Stomach (tissue), 9 donors: ENCODE results near the gene THSD7A. TPM values are rescaled to one million over a fixed set of nuclear protein-coding genes. Genes with fewer than 3 reads are reported as not detected.

Source experiments
- DNase-seq, 2 donors: peaks; one replicate each; pipeline versions ENCODE4 v3.0.0 to v3.0.0-alpha.2; 2013 to 2019
- H3K27ac ChIP-seq, 5 donors: fragments of 200-600 bp in 4 of 5; sonication (generic) in 4 of 5; one replicate each; pipeline ENCODE4 v1.5.1; 2013 to 2019; ENCODE audit warnings: mild to moderate bottlenecking in 1 of 5, moderate library complexity in 1 of 5
- H3K27me3 ChIP-seq, 3 donors: fragments of 200-600 bp; sonication (generic); one replicate each; pipeline ENCODE4 v1.5.1; 2017 to 2019; ENCODE audit warnings: mixed run types in 1 of 3
- H3K36me3 ChIP-seq, 4 donors: fragments of 200-600 bp; sonication (generic); 1 replicate in 3 of 4; 2 replicates in 1 of 4; pipeline ENCODE4 v1.5.1; 2016 to 2019
- H3K4me1 ChIP-seq, 4 donors: fragments of 200-600 bp; sonication (generic); one replicate each; pipeline ENCODE4 v1.5.1; 2016 to 2019
- H3K4me3 ChIP-seq, 4 donors: fragments of 200-600 bp; sonication (generic) in 3 of 4; one replicate each; pipeline ENCODE4 v1.5.1; 2016 to 2019; ENCODE audit warnings: mild to moderate bottlenecking in 1 of 4
- H3K9me3 ChIP-seq, 4 donors: fragments of 200-600 bp; sonication (generic); one replicate each; pipeline ENCODE4 v1.5.1; 2016 to 2019
- EP300 ChIP-seq: sonication (generic); formaldehyde crosslinking; IDR thresholded peaks from one replicate; pipeline ENCODE4 v1.6.1; 2017; ENCODE audit warnings: antibody characterized with exemption
- POLR2A ChIP-seq, 4 donors: fragments of 450-650 bp; IDR thresholded peaks; one replicate each; pipeline ENCODE4 v1.6.1; 2016; ENCODE audit warnings: antibody characterized with exemption in 4 of 4, control low read depth in 2 of 4, mild to moderate bottlenecking in 1 of 4, moderate library complexity in 1 of 4
- POLR2AphosphoS5 ChIP-seq, 3 donors: sonication (generic); formaldehyde crosslinking; IDR thresholded peaks; one replicate each; pipeline ENCODE4 v1.6.1; 2016; ENCODE audit warnings: antibody characterized with exemption in 3 of 3
- WGBS, 5 donors: extraction: QIAGEN DNeasy Blood & Tissue Kit in 3 of 5; methylation state at CpG; one replicate each; pipeline versions ENCODE4 v1.1.5 to v1.1.7; 2013 to 2018; 5-methylcytosine and 5-hydroxymethylcytosine counted together
- intact Hi-C: fragments of 100-400 bp; cut with DNase I; formaldehyde crosslinking; loops from one replicate; pipeline ENCODE4 v1.15.1; 2023; ENCODE audit warnings: low total_unique reads
- polyA plus RNA-seq, 3 donors: library from polyadenylated mRNA; stranded (reverse); fragments of 200-250 nt; gene quantifications; one replicate each; pipeline ENCODE4 v1.2.3, GENCODE V29; 2013
- total RNA-seq, 5 donors: library from RNA; depleted of rRNA; stranded (reverse); fragments of >200 nt; gene quantifications; one replicate each; pipeline versions ENCODE4 v1.1.0 to v1.2.3, GENCODE V29; 2014 to 2016
- TF ChIP-seq, protein P1 (sequence below), 7 experiments: fragments of 450-650 bp in 4 of 7; fragments of 200-600 bp in 3 of 7; sonication (generic) in 3 of 7; IDR thresholded peaks; one replicate each; pipeline ENCODE4 v1.5.1; 2016 to 2019; ENCODE audit warnings: antibody characterized with exemption in 7 of 7, control low read depth in 2 of 7, mild to moderate bottlenecking in 1 of 7
- donor health status: healthy with polysubstance abuse.
- donor health status: Bipolar disorder and iron deficiency.
- donor health status: healthy.

Gene THSD7A
- total and polyA plus RNA-seq, 8 donors: 0.06 to 13.2 (median 0.46) TPM; not detected in 1

GRCh38 chr7:11835260-11835659 is 3.3 kb upstream of the THSD7A start:
- no peaks in the 10 kb centered on the region for H3K36me3 ChIP-seq
- TF ChIP-seq POLR2A (IDR thresholded peaks at IDR 0.05) (no peak), EP300 (no peak), POLR2AphosphoS5 (IDR thresholded peaks at IDR 0.05) (no peak)
- TF ChIP-seq, protein P1, sequence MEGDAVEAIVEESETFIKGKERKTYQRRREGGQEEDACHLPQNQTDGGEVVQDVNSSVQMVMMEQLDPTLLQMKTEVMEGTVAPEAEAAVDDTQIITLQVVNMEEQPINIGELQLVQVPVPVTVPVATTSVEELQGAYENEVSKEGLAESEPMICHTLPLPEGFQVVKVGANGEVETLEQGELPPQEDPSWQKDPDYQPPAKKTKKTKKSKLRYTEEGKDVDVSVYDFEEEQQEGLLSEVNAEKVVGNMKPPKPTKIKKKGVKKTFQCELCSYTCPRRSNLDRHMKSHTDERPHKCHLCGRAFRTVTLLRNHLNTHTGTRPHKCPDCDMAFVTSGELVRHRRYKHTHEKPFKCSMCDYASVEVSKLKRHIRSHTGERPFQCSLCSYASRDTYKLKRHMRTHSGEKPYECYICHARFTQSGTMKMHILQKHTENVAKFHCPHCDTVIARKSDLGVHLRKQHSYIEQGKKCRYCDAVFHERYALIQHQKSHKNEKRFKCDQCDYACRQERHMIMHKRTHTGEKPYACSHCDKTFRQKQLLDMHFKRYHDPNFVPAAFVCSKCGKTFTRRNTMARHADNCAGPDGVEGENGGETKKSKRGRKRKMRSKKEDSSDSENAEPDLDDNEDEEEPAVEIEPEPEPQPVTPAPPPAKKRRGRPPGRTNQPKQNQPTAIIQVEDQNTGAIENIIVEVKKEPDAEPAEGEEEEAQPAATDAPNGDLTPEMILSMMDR (IDR thresholded peaks at IDR 0.05): no peak
- peaks cover 4 to 15% (median 9%) of the 10 kb centered on the region in 4 donors for H3K4me1 ChIP-seq
- intact Hi-C loops: no loop called here
- H3K27me3 ChIP-seq: peaks cover 0 to 8% (median 8%) of the 10 kb centered on the region in 3 donors
- no peak overlapping the region for H3K4me3 ChIP-seq
- H3K27ac ChIP-seq: no peak overlapping the region
- H3K9me3 ChIP-seq: no peaks in the 10 kb centered on the region
- DNase-seq: peak in 1 of 2 donors; percentile 24

DNA sequence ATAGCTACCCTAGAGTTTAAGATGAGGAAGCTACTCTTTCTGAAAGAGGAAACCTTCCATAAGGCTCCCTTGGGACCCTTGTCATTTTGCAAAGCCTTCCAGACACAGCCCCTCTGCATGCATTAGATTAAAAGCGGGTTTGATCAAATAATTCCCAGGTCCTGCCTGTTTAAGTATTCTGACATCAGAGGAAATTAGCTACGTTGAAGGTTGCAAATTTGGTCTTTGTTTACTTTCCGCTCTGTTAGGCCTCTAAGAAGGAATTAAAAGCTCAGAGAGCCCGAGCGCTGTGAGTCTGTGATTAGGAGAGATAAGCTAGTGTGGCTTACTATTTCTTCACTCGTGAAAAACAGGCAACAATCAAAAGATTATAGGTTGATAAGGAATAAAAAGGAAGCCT is 1.4 kb upstream of the THSD7A start:
- H3K4me3 ChIP-seq: no peak overlapping the region
- WGBS, 5 donors: 20 to 41% (median 26%) methylated on average over 6 of the region's 6 CpGs
- TF ChIP-seq, protein P1 (IDR thresholded peaks at IDR 0.05): no peak
- TF ChIP-seq EP300 (no peak), POLR2AphosphoS5 (IDR thresholded peaks at IDR 0.05) (no peak), POLR2A (IDR thresholded peaks at IDR 0.05) (no peak)
- H3K9me3 ChIP-seq: no peaks in the 10 kb centered on the region
- peaks cover 4 to 15% (median 10%) of the 10 kb centered on the region in 4 donors for H3K4me1 ChIP-seq
- H3K36me3 ChIP-seq: no peaks in the 10 kb centered on the region
- peaks cover 0 to 8% (median 8%) of the 10 kb centered on the region in 3 donors for H3K27me3 ChIP-seq
- intact Hi-C loops: no loop called here
- H3K27ac ChIP-seq: no peak overlapping the region
- DNase-seq: peak in 1 of 2 donors; percentile 31

DNA sequence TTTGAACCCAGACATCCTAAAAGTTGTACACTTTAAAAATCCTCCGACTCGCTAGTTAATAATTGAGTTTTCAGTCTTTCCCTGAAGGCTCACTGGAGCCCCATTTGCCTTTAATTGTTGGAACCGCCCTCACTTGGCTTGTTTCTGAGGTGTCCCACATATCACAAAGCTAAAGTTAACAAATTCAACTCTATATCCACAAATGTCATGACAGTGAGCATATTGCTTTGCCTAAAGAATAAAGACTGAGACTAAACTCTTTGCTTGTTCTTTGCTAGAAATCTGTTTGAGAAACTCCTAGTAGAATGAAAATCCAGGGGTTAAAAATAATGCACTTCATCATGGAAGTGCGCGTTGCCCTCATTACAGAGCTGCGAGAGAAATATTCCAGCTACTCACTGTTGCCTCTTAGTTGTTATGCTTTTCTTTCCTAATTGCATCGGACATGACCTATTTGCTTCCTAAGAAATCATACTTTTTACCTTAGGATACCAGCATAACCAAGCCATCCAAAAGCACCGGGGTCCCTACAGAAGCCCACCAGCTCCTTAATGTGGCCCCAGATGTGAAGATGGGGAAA is 752 bp downstream of the THSD7A start:
- peaks cover 0 to 8% (median 8%) of the 10 kb centered on the region in 3 donors for H3K27me3 ChIP-seq
- DNase-seq: peak in 1 of 2 donors; percentile 56
- peak overlapping the region; percentile 55 to 71 (median 58) for H3K4me3 ChIP-seq
- peak overlapping the region in 4 of 5 donors; percentile 52 to 75 (median 66) for H3K27ac ChIP-seq
- TF ChIP-seq POLR2AphosphoS5 (IDR thresholded peaks at IDR 0.05) (no peak), EP300 (no peak), POLR2A (IDR thresholded peaks at IDR 0.05) (no peak)
- TF ChIP-seq, protein P1 (IDR thresholded peaks at IDR 0.05): no peak
- WGBS, 5 donors: 0 to 3% (median 0%) methylated on average over 8 of the region's 8 CpGs
- peaks cover 4 to 15% (median 10%) of the 10 kb centered on the region in 4 donors for H3K4me1 ChIP-seq
- H3K9me3 ChIP-seq: no peaks in the 10 kb centered on the region
- intact Hi-C loops: no loop called here
- no peaks in the 10 kb centered on the region for H3K36me3 ChIP-seq

- H3K9me3 ChIP-seq: no peaks in the 10 kb centered on the region
- H3K4me1 ChIP-seq: peaks cover 4 to 15% (median 10%) of the 10 kb centered on the region in 4 donors
- no peaks in the 10 kb centered on the region for H3K36me3 ChIP-seq
- intact Hi-C loops: no loop called here
- WGBS, 5 donors: 2 to 6% (median 6%) methylated on average over 7 of the region's 7 CpGs
- peak in 1 of 2 donors; percentile 26 for DNase-seq
- peaks cover 0 to 8% (median 8%) of the 10 kb centered on the region in 3 donors for H3K27me3 ChIP-seq
- peak overlapping the region; percentile 55 to 71 (median 58) for H3K4me3 ChIP-seq
- TF ChIP-seq POLR2AphosphoS5 (IDR thresholded peaks at IDR 0.05) (no peak), EP300 (no peak), POLR2A (IDR thresholded peaks at IDR 0.05) (no peak)
- TF ChIP-seq, protein P1 (IDR thresholded peaks at IDR 0.05): no peak
- H3K27ac ChIP-seq: peak overlapping the region in 4 of 5 donors; percentile 52 to 75 (median 66)
These were observed 1.3 kb downstream of the THSD7A start for GRCh38 chr7:11830582-11831155.
